HG03025 (cell line): ENCODE data around the gene ALG9.
A peak's percentile ranks its signal among the peaks of the same experiment; 100 is the strongest.
"Not testable (repeated sequence)": the region's sequence is repeated elsewhere in the genome, so short reads cannot be mapped to it uniquely, and the experiment has no call there.

ENCODE experiments used
- ATAC-seq: cut with Tn5 transposase; IDR thresholded peaks from one replicate; pipeline ENCODE4 v1.9.1; 2021; ENCODE audit warnings: mild to moderate bottlenecking, moderate library complexity; ENCODE audit not compliant: unreplicated experiment, low FRiP score

The ALG9 gene

GRCh38 chr11:111798279-111798678 is 73.1 kb downstream of the ALG9 start:
- ATAC-seq: no peak

DNA sequence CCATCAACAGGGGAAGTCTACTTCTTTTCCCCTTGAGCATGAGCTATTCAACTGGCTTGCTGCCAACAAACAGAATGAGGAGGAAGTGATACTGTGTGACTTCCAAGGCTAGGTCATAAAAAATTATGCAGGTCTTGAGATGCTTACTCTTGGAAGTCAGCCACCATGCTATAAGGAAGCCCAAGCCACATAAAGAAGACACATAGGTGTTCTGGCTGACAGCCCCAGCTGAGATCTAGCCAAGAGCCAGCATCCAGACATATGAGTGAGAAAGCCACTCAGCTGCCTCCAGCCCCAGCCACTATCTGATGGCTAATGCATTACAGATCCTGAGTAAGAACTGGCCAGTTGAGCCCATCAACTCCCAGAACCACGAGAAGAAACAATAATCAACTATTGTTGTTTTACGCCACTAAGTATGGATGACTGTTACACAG is 74.2 kb downstream of the ALG9 start:
- no peak for ATAC-seq

GRCh38 chr11:111796696-111797095 is 74.7 kb downstream of the ALG9 start:
- no peak for ATAC-seq

GRCh38 chr11:111795334-111795985 is 75.9 kb downstream of the ALG9 start:
- ATAC-seq: no peak

GRCh38 chr11:111793863-111794262 is 77.5 kb downstream of the ALG9 start:
- ATAC-seq: no peak

GRCh38 chr11:111792955-111793500 is 78.4 kb downstream of the ALG9 start:
- ATAC-seq: no peak

GRCh38 chr11:111792314-111792713 is 79.1 kb downstream of the ALG9 start:
- ATAC-seq: no peak

- no peak for ATAC-seq
Observed at GRCh38 chr11:111788464-111788863, 82.9 kb downstream of the ALG9 start.

DNA sequence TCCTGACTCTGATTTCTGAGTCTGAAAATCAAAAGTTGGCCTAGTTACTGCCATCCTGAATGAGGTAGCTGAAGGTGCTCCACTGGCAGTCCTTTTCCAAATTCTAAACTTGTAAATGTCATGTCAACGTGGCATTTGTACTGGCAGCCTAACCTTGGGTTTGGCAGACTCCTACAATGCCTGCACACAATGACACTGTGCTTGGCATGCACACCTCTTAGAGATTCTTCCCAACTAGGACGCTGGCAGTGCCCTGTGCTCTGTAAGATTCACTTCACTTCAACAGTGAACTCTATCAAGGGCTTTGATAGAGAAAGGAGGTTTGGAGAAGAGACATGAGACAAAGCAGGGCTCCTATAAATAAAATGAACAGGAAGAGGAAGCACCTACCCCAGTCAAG is 83.3 kb downstream of the ALG9 start:
- ATAC-seq: no peak

GRCh38 chr11:111785886-111786412 is 85.4 kb downstream of the ALG9 start:
- no peak for ATAC-seq

GRCh38 chr11:111785076-111785475 is 86.3 kb downstream of the ALG9 start:
- ATAC-seq: no peak

DNA sequence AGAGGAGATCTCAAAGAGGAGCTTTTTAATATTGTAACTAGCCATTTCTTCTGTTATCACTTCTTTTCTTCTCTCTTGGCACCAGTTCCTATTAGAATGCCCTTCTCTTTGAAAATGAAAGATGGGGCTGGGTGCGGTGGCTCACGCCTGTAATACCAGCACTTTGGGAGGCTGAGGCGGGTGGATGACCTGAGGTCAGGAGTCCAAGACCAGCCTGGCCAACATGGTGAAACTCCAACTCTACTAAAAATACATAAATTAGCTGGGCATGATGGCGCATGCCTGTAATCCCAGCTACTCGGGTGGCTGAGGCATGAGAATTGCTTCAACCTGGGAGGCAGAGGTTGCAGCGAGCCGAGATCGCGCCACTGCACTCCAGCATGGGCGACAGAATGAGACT is 87.1 kb downstream of the ALG9 start:
- ATAC-seq: not testable (repeated sequence)

DNA sequence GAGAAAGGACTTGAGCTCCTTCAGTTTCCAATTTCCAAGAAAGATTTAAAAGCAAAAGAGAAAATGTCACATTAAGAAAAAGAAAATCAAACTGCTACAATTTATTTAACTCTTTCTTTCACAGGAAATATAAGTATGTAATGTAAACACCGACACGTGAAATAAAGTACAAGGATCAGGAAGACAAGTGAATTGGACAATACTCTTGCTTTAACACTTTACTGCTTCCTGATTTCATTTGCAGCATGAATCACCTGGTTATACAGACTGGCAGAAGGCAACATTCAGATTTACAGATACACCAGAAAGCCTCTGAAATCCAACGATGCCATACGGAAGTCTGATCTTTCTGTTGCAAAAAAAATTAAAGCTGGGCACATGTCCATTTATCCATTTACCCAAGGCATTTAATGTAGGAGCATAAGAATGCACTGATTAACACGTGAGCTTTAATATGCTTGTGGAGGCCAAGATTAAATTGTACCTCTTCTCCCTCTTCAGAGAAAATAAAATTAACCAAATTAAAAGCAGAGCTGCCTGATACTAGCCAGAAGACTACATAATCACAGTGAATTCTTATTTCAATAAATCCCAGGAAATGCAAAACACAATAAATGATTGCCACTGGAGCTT is 89.2 kb downstream of the ALG9 start:
- no peak for ATAC-seq

DNA sequence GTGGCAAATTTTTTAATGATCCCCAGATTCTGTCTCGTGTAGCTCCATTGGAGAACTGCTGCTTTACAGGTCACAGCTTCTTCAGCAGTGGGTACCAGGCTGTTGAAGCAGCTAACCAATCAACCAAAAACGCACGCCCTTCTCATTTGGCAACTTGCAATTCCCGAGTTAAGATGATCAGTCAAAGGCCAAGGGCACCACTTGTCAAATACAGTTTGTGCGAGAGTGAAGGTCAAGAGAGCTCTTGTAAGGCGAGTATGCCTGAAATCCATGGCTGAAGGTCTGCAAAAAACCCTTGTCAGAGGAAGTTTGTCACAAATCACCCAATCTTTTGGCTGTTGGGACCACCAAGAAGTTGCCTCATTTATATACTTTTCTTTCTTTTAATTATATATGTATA is 92.3 kb downstream of the ALG9 start:
- ATAC-seq: no peak

DNA sequence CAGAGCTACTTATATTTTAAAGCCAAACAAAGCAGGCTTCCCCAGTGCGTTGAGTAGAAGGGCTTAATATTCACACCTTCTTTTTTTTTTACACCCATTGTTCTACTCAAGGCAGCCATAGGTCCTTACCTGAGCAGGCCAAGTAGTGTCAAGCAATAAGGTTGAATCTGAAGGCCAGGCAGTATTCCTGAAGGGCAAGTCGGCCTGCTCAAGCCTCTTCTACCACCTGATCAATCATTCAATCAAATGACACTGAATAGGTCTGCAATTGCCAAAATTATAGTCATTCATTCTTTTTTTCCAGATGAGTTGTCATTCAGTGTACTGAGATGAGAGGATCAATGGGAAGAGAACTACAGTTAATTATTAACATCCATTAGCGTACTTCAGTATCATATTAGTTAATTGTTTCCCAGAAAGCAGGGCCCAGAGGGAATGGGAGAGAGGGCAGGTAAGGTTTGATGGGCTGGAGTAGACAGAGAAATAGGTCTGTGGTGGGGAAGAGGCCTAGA is 93.3 kb downstream of the ALG9 start:
- ATAC-seq: no peak

- no peak for ATAC-seq
Observed at GRCh38 chr11:111777094-111778046, 94.0 kb downstream of the ALG9 start.

- peak; percentile 94 for ATAC-seq
Observed at GRCh38 chr11:111776398-111777093, 94.8 kb downstream of the ALG9 start.

- no peak for ATAC-seq
Observed at GRCh38 chr11:111774955-111775710, 96.2 kb downstream of the ALG9 start.

DNA sequence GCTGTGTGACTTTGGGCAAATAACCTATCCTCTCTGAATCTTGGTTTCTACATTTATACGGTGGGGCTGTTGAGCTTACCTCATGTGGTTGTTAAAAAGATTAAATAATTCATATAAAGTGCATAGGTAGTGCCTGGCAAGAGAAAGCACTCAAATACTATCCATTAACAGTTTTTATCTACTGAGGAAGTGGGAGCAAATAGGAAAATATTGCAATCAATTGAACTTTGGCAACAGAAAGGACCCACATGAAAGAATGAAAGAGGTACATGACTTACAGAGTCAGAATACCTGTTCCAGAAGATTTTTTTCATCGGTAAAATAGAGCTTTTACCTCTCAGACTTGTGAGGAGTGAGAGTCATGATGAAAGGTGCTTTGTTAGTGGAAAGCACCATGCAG is 98.8 kb downstream of the ALG9 start:
- ATAC-seq: no peak
